Measurements from ENCODE around the gene CRMP1.
A peak's percentile ranks its signal among the peaks of the same experiment; 100 is the strongest.
"Not testable (repeated sequence)": the region's sequence is repeated elsewhere in the genome, so short reads cannot be mapped to it uniquely, and the experiment has no call there.

Gene CRMP1

DNA sequence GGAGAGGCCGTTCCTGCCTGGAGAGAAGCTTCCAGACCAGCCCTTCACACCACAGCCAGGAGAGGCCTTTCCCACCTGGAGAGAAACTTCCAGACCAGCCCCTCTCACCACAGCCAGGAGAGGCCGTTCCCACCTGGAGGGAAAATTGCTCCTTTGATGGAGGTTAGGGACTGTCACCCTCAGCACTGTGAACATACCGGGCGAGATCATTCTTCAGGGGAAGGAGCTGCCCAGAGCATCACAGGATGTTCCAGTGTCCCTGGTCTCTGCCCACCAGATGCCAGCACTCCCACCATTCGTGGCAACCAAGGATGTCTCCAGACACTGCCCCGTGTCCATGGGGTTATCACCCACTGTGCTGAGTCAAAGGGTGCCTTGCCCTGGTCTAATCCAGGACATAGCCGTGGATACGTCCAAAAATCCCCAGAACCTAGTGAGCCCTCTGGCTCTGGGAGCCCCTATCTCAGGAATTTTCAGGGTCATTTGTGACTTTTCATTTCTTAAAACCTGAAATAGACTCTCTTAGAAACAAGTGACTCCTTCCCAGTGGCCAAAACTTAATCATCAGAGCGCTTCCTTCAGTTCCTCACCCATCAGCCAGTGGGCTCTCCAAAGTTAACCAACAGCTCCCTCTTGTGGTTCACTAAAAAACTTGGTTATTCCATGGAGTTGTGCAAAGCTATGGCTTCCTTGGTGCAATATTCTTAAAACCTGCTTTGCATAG is 80.2 kb downstream of the CRMP1 start:
- in situ Hi-C loops (cut with HindIII; ENCODE audit: low sequenced_read_pairs): no loop called here
- TF ChIP-seq, protein P1, sequence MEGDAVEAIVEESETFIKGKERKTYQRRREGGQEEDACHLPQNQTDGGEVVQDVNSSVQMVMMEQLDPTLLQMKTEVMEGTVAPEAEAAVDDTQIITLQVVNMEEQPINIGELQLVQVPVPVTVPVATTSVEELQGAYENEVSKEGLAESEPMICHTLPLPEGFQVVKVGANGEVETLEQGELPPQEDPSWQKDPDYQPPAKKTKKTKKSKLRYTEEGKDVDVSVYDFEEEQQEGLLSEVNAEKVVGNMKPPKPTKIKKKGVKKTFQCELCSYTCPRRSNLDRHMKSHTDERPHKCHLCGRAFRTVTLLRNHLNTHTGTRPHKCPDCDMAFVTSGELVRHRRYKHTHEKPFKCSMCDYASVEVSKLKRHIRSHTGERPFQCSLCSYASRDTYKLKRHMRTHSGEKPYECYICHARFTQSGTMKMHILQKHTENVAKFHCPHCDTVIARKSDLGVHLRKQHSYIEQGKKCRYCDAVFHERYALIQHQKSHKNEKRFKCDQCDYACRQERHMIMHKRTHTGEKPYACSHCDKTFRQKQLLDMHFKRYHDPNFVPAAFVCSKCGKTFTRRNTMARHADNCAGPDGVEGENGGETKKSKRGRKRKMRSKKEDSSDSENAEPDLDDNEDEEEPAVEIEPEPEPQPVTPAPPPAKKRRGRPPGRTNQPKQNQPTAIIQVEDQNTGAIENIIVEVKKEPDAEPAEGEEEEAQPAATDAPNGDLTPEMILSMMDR (IDR thresholded peaks at IDR 0.05; ENCODE audit: low read depth, low read length): peak; percentile 70
- DNase-seq (ENCODE audit: low read depth, low spot score): peak; percentile 70
- H3K4me3 ChIP-seq (ENCODE audit: low read depth, low read length): no peak overlapping the region

DNA sequence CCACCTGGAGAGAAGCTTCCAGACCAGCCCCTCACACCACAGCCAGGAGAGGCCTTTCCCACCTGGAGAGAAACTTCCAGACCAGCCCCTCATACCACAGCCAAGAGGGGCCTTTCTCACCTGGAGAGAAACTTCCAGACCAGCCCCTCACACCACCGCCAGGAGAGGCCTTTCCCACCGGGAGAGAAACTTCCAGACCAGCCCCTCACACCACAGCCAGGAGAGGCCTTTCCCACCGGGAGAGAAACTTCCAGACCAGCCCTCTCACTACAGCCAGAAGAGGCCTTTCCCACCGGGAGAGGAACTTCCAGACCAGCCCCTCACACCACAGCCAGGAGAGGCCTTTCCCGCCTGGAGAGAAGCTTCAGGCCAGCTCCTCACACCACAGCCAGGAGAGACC is 80.8 kb downstream of the CRMP1 start:
- in situ Hi-C loops (cut with HindIII; ENCODE audit: low sequenced_read_pairs); H3K4me3 ChIP-seq (ENCODE audit: low read depth, low read length); DNase-seq (ENCODE audit: low read depth, low spot score): not testable (repeated sequence)

DNA sequence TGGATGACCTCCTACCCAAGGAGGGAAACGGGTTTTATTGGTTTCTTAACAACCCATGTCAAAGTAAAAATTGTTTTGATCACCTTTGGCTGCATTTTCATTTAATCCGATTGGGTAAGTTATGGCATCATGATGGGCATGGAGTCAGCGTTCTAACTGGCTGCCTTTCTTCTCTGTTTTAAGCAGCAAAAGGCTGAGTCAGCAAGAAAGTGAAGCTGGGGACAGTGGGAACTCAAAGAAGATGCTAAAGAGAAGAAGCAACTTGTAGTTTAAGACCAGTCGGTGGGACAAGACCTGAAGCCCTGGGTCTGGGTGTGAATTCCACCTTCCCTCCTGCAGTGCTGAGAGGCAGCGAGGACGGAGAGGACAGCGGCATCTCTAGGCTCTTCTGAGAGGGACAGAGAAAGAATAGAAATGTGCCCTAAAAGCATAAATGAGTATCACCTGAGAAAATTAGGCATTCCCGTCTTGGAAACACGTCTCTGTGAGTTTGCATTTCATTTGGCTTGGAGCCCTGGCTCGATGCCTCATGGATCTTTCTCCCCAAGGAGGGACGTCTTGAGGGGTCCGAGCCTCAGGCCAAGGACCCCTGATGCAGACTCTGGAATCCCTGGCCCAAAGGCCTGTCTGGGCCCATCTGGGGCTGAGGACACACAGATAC is 82.0 kb downstream of the CRMP1 start:
- in situ Hi-C loops (cut with HindIII; ENCODE audit: low sequenced_read_pairs): no loop called here
- H3K4me3 ChIP-seq (ENCODE audit: low read depth, low read length): no peak overlapping the region
- TF ChIP-seq, protein P1 (IDR thresholded peaks at IDR 0.05; ENCODE audit: low read depth, low read length): no peak
- DNase-seq (ENCODE audit: low read depth, low spot score): no peak

DNA sequence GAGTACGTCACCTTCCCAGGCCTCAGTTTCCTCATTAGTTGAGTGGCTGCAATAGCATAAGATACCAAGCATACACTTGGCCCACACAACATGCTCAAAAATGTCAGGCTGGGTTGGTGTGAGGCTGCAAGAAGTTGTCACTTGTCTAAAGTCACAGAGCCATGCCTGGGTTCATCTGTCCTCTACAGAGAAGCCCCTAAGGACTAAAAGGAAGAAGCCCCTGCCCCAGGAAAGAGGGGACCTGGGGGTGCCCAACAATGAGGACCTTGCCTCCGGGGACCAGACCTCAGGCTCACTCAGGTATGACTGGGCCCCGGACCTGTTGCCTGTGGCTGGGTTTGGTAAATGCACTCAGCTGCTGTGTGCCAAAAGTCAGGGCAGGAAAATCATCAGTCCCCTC is 82.7 kb downstream of the CRMP1 start:
- DNase-seq (ENCODE audit: low read depth, low spot score): no peak
- in situ Hi-C loops (cut with HindIII; ENCODE audit: low sequenced_read_pairs): no loop called here
- TF ChIP-seq, protein P1 (IDR thresholded peaks at IDR 0.05; ENCODE audit: low read depth, low read length): no peak
- no peak overlapping the region for H3K4me3 ChIP-seq (ENCODE audit: low read depth, low read length)

DNA sequence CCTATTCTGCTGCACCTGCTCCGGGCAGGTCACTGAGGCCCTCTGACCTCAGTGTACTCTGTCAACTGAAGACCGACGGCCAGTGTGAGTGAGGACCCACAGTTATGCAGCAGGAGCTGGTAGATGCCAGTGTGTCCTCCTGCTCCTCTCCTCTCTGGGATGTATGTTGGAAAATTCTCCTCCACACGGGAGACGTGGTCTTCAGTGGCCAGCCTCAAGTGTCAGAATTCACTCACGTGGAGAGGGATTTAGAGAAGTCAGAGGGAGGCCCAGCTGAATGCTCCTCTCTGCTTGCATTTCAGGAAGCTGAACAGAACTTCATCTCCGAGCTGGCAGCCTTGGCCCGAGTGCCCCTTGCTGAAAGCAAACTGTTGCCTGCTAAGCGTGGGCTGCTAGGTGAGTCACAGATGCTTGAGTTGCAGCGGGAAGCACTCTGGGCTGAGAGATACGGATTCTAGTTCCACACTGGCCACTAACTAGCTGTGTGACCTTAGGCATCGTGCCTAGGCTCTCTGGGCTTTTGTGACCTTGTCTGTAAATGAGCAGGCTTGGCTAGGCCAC is 83.6 kb downstream of the CRMP1 start:
- TF ChIP-seq, protein P1 (IDR thresholded peaks at IDR 0.05; ENCODE audit: low read depth, low read length): no peak
- in situ Hi-C loops (cut with HindIII; ENCODE audit: low sequenced_read_pairs): no loop called here
- H3K4me3 ChIP-seq (ENCODE audit: low read depth, low read length): no peak overlapping the region

DNA sequence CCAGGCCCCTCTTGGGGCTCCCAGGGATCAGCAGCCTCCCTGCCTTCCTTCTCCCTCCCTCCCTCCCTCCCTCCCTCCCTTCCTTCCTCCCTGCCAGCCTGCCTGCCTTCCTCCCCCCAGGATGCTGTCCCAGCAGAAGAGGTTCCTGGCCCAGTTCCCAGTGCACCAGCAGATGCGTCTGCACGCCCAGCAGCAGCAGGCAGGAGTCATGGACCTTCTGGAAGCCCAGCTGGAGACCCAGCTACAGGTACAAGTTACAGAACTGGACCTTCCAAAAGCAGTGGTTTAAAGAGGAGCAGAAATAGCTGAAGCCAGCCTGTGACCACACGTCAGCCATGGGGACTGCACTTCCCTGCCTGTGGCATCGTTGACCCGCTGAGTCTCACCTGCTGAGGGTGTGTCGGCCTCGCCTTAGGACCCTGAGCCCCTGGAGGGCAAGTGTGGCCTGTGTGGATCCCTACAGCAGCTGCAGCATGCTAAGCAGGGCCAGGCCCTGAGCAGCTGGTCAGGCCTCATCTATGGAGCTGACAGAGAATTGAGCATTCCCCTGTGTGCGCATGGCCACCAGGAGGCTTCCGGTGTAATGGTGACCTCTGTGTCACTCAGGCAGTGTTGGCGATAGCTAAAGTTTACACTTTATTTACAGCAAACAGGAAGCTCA is 84.7 kb downstream of the CRMP1 start:
- H3K4me3 ChIP-seq (ENCODE audit: low read depth, low read length): no peak overlapping the region
- TF ChIP-seq, protein P1 (IDR thresholded peaks at IDR 0.05; ENCODE audit: low read depth, low read length): no peak
- DNase-seq (ENCODE audit: low read depth, low spot score): peak; percentile 20
- in situ Hi-C loops (cut with HindIII; ENCODE audit: low sequenced_read_pairs): no loop called here

More for the DNA sequence above, 83.6 kb downstream of the CRMP1 start:
- DNase-seq (ENCODE audit: low read depth, low spot score): no peak

All from astrocyte of the spinal cord (primary cell).